H9 (cell line): Measurements from ENCODE around the gene AMER3. TPM values are rescaled to one million over a fixed set of nuclear protein-coding genes. Genes with fewer than 3 reads are reported as not detected.
A peak's percentile ranks its signal among the peaks of the same experiment; 100 is the strongest.

ENCODE experiments used
- DNase-seq: peaks from one replicate; pipeline ENCODE4 v3.0.0-alpha.2; 2017
- H2AFZ ChIP-seq: one replicate; pipeline ENCODE4 v1.6.1; 2013; ENCODE audit warnings: mild to moderate bottlenecking, low read length, control low read depth, moderate library complexity
- H2AK5ac ChIP-seq: 2 replicates; pipeline ENCODE4 v1.6.1; 2013; ENCODE audit warnings: low read length, control low read depth, mixed read lengths; ENCODE audit not compliant: insufficient read length
- H2BK120ac ChIP-seq: one replicate; pipeline ENCODE4 v1.6.1; 2013; ENCODE audit warnings: low read depth, mild to moderate bottlenecking, low read length, control low read depth, inconsistent platforms; ENCODE audit not compliant: poor library complexity, severe bottlenecking
- H2BK12ac ChIP-seq: 2 replicates; pipeline ENCODE4 v1.6.1; 2013; ENCODE audit warnings: low read length, control low read depth, mixed read lengths, low read depth; ENCODE audit not compliant: insufficient read length
- H2BK15ac ChIP-seq: 2 replicates; pipeline ENCODE4 v1.6.1; 2013; ENCODE audit warnings: low read depth, low read length, control low read depth
- H2BK20ac ChIP-seq: one replicate; pipeline ENCODE4 v1.6.1; 2013; ENCODE audit warnings: low read depth, mild to moderate bottlenecking, low read length, control low read depth, inconsistent platforms; ENCODE audit not compliant: poor library complexity, severe bottlenecking
- H2BK5ac ChIP-seq: 2 replicates; pipeline ENCODE4 v1.6.1; 2013; ENCODE audit warnings: low read length, control low read depth, mixed read lengths; ENCODE audit not compliant: insufficient read length
- H3K14ac ChIP-seq: 2 replicates; pipeline ENCODE4 v1.6.1; 2013; ENCODE audit warnings: low read length, control low read depth; ENCODE audit not compliant: insufficient read depth
- H3K18ac ChIP-seq: 2 replicates; pipeline ENCODE4 v1.6.1; 2013; ENCODE audit warnings: low read depth, mild to moderate bottlenecking, mixed read lengths, low read length, control low read depth; ENCODE audit not compliant: insufficient read length
- H3K23ac ChIP-seq: 2 replicates; pipeline ENCODE4 v1.6.1; 2013; ENCODE audit warnings: low read length, control low read depth, mixed read lengths, low read depth; ENCODE audit not compliant: insufficient read length
- H3K23me2 ChIP-seq: 2 replicates; pipeline ENCODE4 v1.6.1; 2013; ENCODE audit warnings: low read depth, mild to moderate bottlenecking, mixed read lengths, low read length, control low read depth; ENCODE audit not compliant: insufficient read length, poor library complexity, severe bottlenecking
- H3K27ac ChIP-seq: 2 replicates; pipeline ENCODE4 v1.5.1; 2013; ENCODE audit warnings: low read length, control low read depth, mixed read lengths, low read depth; ENCODE audit not compliant: insufficient read length
- H3K27me3 ChIP-seq: 2 replicates; pipeline ENCODE4 v1.6.1; 2013; ENCODE audit warnings: low read length, control low read depth, inconsistent platforms; ENCODE audit not compliant: insufficient read depth
- H3K4ac ChIP-seq: 2 replicates; pipeline ENCODE4 v1.6.1; 2013; ENCODE audit warnings: low read depth, mild to moderate bottlenecking, control low read depth, inconsistent platforms, low read length, moderate library complexity
- H3K4me1 ChIP-seq: 2 replicates; pipeline ENCODE4 v1.6.1; 2013; ENCODE audit warnings: low read length, control low read depth, inconsistent platforms; ENCODE audit not compliant: insufficient read depth
- H3K4me2 ChIP-seq: 2 replicates; pipeline ENCODE4 v1.6.1; 2013; ENCODE audit warnings: low read length, control low read depth, mixed read lengths; ENCODE audit not compliant: insufficient read length, insufficient read depth
- H3K56ac ChIP-seq: 2 replicates; pipeline ENCODE4 v1.6.1; 2013; ENCODE audit warnings: low read depth, mild to moderate bottlenecking, mixed read lengths, low read length, control low read depth; ENCODE audit not compliant: insufficient read length
- H3K79me1 ChIP-seq: 2 replicates; pipeline ENCODE4 v1.6.1; 2013; ENCODE audit warnings: low read depth, mild to moderate bottlenecking, moderate library complexity, low read length, control low read depth, inconsistent platforms; ENCODE audit not compliant: insufficient read depth, poor library complexity, severe bottlenecking
- H3K79me2 ChIP-seq: 2 replicates; pipeline ENCODE4 v1.6.1; 2013; ENCODE audit warnings: low read length, control low read depth, inconsistent platforms; ENCODE audit not compliant: insufficient read depth
- H3K9ac ChIP-seq: 2 replicates; pipeline ENCODE4 v1.6.1; 2013; ENCODE audit warnings: low read length, control low read depth, mixed read lengths; ENCODE audit not compliant: insufficient read length; ENCODE audit errors: extremely low read depth
- H3K9me3 ChIP-seq: one replicate; pipeline ENCODE4 v1.6.1; 2013; ENCODE audit warnings: low read depth, low read length, inconsistent platforms; ENCODE audit not compliant: control insufficient read depth
- H3T11ph ChIP-seq: one replicate; pipeline ENCODE4 v1.6.1; 2013; ENCODE audit warnings: mild to moderate bottlenecking, low read length, control low read depth, inconsistent platforms
- H4K20me1 ChIP-seq: one replicate; pipeline ENCODE4 v1.6.1; 2013; ENCODE audit not compliant: control insufficient read depth, insufficient read length, insufficient read depth
- H4K5ac ChIP-seq: 2 replicates; pipeline ENCODE4 v1.6.1; 2013; ENCODE audit warnings: low read depth, mild to moderate bottlenecking, mixed read lengths, low read length, control low read depth; ENCODE audit not compliant: insufficient read length
- H4K8ac ChIP-seq: replicated peaks from 2 replicates; pipeline ENCODE4 v1.6.1; 2013; ENCODE audit warnings: low read length, control low read depth, mixed read lengths, low read depth; ENCODE audit not compliant: insufficient read length
- H4K91ac ChIP-seq: 2 replicates; pipeline ENCODE4 v1.6.1; 2013; ENCODE audit warnings: low read depth, mild to moderate bottlenecking, moderate library complexity, mixed read lengths, low read length, control low read depth; ENCODE audit not compliant: insufficient read length
- H3K27ac Mint-ChIP-seq, 3 experiments: 2 replicates in 2 of 3; 3 replicates in 1 of 3; pipeline ENCODE4 v1.8.0; 2020 to 2021; ENCODE audit warnings: mixed read lengths in 3 of 3, mild to moderate bottlenecking in 1 of 3, moderate library complexity in 1 of 3
- H3K27me3 Mint-ChIP-seq: 2 replicates; pipeline ENCODE4 v1.8.0; 2021; ENCODE audit warnings: low read depth, mild to moderate bottlenecking, moderate library complexity, mixed read lengths
- H3K36me3 Mint-ChIP-seq, 3 experiments: 2 replicates in 2 of 3; 3 replicates in 1 of 3; pipeline ENCODE4 v1.8.0; 2020 to 2021; ENCODE audit warnings: low read depth in 3 of 3, mixed read lengths in 3 of 3; ENCODE audit not compliant: insufficient read depth in 1 of 3
- H3K4me1 Mint-ChIP-seq, 2 experiments: 2 replicates each; pipeline ENCODE4 v1.8.0; 2020; ENCODE audit warnings: mixed read lengths in 2 of 2
- H3K4me3 Mint-ChIP-seq, 2 experiments: 2 replicates in 1 of 2; 3 replicates in 1 of 2; pipeline ENCODE4 v1.8.0; 2020 to 2021; ENCODE audit warnings: mild to moderate bottlenecking in 2 of 2, mixed read lengths in 2 of 2, moderate library complexity in 1 of 2
- H3K9me3 Mint-ChIP-seq, 2 experiments: 2 replicates in 1 of 2; 3 replicates in 1 of 2; pipeline ENCODE4 v1.8.0; 2020; ENCODE audit warnings: mild to moderate bottlenecking in 2 of 2, mixed read lengths in 2 of 2, moderate library complexity in 1 of 2
- CTCF ChIP-seq: fragments of 200-600 bp; sonication (generic); conservative IDR thresholded peaks from 3 replicates; pipeline ENCODE4 v1.8.0; 2021; ENCODE audit warnings: antibody characterized with exemption, mild to moderate bottlenecking
- whole genome bisulfite sequencing: extraction: QIAGEN DNeasy Blood & Tissue Kit; methylation state at CpG from one replicate; pipeline ENCODE4 v1.1.7; 2013; ENCODE audit warnings: missing lambda C conversion rate, low lambda C conversion rate, mixed read lengths; ENCODE audit not compliant: insufficient read length; ENCODE audit errors: extremely low coverage; 5-methylcytosine and 5-hydroxymethylcytosine counted together
- total RNA-seq: library from RNA; stranded (reverse); gene quantifications from 2 replicates; pipeline ENCODE4 v1.2.1, GENCODE V29; 2021

AMER3 gene
- total RNA-seq, 1 experiment from 2014 or later, result 0.59 TPM

GRCh38 chr2:130796290-130796689, 41.0 kb downstream of the AMER3 start:
- no peak overlapping the region for H3K4ac ChIP-seq
- WGBS, result no CpG with 5 or more reads among the region's 3 CpGs
- no peaks in the 10 kb centered on the region for H3K9me3 Mint-ChIP-seq
- H3K27ac ChIP-seq, result no peak overlapping the region
- peaks cover 12% of the 10 kb centered on the region for H3K23me2 ChIP-seq
- H3K79me2 ChIP-seq, result no peaks in the 10 kb centered on the region
- no peak overlapping the region; the same call in 1 of the 2 replicates for H3K14ac ChIP-seq
- TF ChIP-seq CTCF, result no peak
- H2BK5ac ChIP-seq, result no peak overlapping the region
- no peaks in the 10 kb centered on the region; the same call in 1 of the 2 replicates for H3K27me3 ChIP-seq
- no peaks in the 10 kb centered on the region for H3K4me1 ChIP-seq
- H3K27ac Mint-ChIP-seq, result no peak overlapping the region
- DNase-seq, result peak; percentile 73
- no peak overlapping the region for H4K5ac ChIP-seq
- H3K4me1 Mint-ChIP-seq, result peaks cover 24 to 29% of the 10 kb centered on the region in 2 experiments
- no peak overlapping the region for H2BK120ac ChIP-seq
- no peak overlapping the region for H2AFZ ChIP-seq
- H4K8ac ChIP-seq, result no peak overlapping the region
- H4K91ac ChIP-seq, result no peak overlapping the region
- no peaks in the 10 kb centered on the region for H3K79me1 ChIP-seq
- no peak overlapping the region for H3K4me2 ChIP-seq
- no peaks in the 10 kb centered on the region for H4K20me1 ChIP-seq
- H3K4me3 Mint-ChIP-seq, result no peak overlapping the region
- H3K9ac ChIP-seq, result no peak overlapping the region
- no peak overlapping the region for H2BK12ac ChIP-seq
- H3K9me3 ChIP-seq, result no peaks in the 10 kb centered on the region
- no peak overlapping the region for H2BK20ac ChIP-seq
- no peak overlapping the region for H3K23ac ChIP-seq
- no peak overlapping the region for H3T11ph ChIP-seq
- H3K56ac ChIP-seq, result no peak overlapping the region
- H3K27me3 Mint-ChIP-seq, result peaks cover 18% of the 10 kb centered on the region
- no peak overlapping the region for H3K18ac ChIP-seq
- no peak overlapping the region for H2AK5ac ChIP-seq
- H3K36me3 Mint-ChIP-seq, result no peaks in the 10 kb centered on the region
- H2BK15ac ChIP-seq, result no peak overlapping the region
